NCI-H446 (cell line): Measurements from ENCODE around the gene PCDHGB4.
"Not testable (repeated sequence)": the region's sequence is repeated elsewhere in the genome, so short reads cannot be mapped to it uniquely, and the experiment has no call there.

Experiments used
- DNase-seq, 2 experiments: peaks; one replicate each; lab custom pipeline; 2025; lab: John Stamatoyannopoulos, UW

The PCDHGB4 gene

DNA sequence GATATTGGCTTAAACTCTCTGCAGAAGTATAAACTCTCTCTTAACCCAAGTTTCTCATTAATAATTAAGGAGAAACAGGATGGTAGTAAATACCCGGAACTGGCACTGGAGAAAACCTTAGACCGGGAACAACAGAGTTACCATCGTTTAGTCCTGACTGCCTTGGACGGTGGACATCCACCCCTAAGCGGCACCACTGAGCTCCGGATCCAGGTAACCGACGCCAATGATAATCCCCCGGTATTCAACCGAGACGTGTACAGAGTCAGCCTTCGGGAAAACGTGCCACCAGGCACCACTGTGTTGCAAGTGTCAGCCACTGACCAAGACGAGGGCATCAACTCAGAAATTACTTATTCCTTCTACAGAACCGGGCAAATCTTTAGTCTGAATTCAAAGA lies 11.1 kb downstream of the PCDHGB4 start:
- DNase-seq, result no peak

DNA sequence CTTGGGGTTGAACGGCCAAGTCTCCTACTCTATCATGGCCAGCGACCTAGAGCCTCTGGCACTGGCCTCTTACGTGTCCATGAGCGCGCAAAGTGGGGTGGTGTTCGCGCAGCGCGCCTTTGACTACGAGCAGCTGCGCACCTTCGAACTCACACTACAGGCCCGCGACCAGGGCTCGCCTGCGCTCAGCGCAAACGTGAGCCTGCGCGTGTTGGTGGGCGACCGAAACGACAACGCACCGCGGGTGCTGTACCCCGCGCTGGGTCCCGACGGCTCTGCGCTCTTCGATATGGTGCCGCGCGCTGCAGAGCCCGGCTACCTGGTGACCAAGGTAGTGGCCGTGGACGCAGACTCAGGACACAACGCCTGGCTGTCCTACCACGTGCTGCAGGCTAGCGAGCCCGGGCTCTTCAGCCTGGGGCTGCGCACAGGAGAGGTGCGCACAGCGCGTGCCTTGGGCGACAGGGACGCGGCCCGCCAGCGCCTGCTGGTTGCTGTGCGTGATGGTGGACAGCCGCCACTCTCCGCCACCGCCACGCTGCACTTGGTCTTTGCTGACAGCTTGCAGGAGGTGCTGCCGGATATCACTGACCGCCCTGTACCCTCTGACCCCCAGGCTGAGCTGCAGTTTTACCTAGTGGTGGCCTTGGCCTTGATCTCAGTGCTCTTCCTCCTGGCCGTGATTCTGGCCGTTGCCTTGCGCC lies 12.2 kb downstream of the PCDHGB4 start:
- DNase-seq, result no peak

DNA sequence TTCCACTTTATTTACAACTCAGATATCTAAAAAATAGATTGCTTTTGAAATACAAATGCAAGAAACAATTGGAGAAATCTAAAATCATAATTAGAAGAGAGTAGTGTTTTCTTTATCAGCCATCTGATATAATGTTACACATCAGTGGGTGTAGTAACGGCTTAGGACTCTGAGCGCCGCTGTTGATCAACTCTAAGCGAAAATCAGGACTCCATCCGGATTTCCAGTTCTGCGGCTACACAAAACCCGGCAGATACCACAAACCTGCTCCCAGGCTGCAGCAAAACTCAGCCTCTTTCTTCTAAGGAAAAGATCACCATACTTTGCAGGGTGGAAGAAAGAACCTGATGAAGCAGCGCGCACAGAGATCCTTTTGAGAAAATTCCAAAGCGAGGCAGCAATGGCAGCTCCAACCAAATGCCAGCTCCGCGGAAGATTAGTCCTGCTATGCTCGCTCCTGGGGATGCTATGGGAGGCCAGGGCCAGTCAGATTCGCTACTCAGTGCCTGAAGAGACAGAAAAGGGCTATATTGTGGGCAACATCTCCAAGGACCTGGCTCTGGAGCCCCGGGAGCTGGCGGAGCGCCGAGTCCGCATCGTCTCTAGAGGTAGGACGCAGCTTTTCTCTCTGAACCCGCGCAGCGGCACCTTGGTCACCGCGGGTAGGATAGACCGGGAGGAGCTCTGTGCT lies 15.2 kb downstream of the PCDHGB4 start, which contains the start of gene PCDHGA9:
TSS of gene PCDHGA9 (plus strand) at position 226 of the 691 bp plus-strand sequence. CDS start at position 401, 175 bp downstream.
- no peak for DNase-seq

DNA sequence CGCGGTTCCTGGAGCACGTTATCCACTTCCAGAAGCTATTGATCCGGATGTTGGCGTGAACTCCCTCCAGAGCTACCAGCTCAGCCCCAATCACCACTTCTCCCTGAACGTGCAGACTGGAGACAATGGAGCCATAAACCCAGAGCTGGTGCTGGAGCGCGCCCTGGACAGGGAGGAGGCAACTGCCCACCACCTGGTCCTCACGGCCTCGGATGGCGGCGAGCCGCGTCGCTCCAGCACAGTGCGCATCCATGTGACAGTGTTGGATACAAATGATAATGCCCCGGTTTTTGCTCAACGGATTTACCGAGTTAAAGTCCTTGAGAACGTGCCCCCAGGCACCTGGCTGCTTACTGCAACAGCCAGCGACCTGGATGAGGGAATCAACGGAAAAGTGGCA lies 15.9 kb downstream of the PCDHGB4 start:
- no peak for DNase-seq

DNA sequence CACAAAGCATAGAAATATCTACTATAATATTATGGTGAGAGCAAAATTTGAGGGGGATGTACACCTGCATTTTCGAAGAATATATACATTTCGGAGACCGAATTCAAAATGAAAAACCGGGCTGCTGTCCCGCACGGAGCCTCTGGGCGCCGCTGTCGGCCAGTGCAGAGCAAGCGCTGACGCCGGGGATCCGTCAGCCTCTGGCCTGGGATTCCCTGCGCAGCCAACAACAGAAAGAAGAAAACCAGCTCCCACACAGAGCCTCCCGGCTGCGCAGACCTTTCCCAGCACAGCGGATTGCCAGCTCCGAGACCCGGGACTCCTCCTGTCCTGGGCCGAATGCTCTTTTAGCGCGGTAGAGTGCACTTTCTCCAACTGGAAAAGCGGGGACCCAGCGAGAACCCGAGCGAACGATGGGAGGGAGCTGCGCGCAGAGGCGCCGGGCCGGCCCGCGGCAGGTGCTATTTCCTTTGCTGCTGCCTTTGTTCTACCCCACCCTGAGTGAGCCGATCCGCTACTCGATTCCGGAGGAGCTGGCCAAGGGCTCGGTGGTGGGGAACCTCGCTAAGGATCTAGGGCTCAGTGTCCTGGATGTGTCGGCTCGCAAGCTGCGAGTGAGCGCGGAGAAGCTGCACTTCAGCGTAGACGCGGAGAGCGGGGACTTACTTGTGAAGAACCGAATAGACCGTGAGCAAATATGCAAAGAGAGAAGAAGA lies 20.4 kb downstream of the PCDHGB4 start, which contains the start of gene PCDHGB6:
TSS of gene PCDHGB6 (plus strand) at position 232 of the 716 bp plus-strand sequence. CDS start at position 414, 182 bp downstream.
- not testable (repeated sequence) for DNase-seq

DNA sequence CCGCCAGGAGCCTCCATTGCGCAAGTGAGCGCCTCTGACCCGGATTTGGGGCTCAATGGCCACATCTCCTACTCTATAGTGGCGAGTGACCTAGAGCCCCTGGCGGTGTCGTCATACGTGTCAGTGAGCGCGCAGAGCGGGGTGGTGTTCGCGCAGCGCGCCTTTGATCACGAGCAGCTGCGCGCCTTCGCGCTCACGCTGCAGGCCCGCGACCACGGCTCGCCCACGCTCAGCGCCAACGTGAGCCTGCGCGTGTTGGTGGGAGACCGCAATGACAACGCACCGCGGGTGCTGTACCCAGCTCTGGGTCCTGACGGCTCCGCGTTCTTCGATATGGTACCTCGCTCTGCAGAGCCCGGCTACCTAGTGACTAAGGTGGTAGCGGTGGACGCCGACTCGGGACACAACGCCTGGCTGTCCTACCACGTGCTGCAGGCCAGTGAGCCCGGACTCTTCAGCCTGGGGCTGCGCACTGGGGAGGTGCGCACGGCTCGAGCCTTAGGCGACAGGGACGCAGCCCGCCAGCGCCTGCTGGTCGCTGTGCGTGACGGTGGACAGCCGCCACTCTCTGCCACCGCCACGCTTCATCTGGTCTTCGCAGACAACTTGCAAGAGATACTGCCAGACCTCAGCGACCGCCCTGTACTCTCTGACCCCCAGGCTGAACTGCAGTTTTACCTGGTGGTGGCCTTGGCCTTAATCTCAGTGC lies 22.3 kb downstream of the PCDHGB4 start:
- DNase-seq, result no peak

DNA sequence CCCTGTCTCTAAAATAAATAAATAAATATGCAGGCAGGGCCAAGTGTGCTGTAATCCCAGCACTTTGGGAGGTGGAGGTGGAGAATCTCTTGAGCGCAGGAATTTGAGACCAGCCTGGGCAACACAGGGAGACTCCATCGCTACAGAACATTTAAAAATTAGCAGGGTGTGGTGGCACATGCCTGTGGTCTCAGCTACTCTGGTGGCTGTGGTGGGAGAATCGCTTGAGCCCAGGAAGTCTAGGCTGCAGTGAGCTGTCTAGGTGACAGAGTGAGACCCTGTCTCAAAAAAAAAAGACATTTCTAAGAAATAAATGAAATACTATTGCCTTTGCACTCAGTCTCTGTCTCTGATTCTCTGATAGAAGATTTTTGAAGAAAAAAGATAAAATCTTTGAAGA lies 24.1 kb downstream of the PCDHGB4 start:
- DNase-seq, result no peak

DNA sequence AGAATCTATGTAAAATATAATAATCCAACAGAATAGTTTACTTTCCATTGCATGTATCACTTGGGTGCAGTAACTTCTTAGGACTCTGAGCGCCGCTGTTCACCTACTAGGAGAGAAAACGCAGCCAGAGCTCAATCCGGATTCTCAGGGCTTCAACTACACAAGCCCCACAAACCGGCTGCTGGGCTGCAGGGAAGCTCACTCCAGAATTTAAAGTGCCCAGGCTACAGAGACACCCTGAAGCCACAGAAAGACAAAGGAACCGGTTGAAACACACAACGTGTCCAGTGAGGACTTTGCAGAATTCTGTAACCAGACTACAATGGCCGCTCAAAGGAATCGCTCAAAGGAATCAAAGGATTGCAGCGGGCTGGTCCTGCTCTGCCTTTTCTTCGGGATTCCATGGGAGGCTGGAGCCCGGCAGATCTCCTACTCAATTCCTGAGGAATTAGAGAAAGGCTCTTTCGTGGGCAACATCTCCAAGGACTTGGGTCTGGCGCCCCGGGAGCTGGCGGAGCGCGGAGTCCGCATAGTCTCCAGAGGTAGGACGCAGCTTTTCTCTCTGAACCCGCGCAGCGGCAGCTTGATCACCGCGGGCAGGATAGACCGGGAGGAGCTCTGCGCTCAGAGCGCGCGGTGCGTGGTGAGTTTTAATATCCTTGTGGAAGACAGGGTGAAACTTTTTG lies 25.5 kb downstream of the PCDHGB4 start, which contains the start of gene PCDHGA10:
TSS of gene PCDHGA10 (plus strand) at position 134 of the 686 bp plus-strand sequence. CDS start at position 323, 189 bp downstream.
- peak in 1 of 2 experiments; percentile 38 for DNase-seq

DNA sequence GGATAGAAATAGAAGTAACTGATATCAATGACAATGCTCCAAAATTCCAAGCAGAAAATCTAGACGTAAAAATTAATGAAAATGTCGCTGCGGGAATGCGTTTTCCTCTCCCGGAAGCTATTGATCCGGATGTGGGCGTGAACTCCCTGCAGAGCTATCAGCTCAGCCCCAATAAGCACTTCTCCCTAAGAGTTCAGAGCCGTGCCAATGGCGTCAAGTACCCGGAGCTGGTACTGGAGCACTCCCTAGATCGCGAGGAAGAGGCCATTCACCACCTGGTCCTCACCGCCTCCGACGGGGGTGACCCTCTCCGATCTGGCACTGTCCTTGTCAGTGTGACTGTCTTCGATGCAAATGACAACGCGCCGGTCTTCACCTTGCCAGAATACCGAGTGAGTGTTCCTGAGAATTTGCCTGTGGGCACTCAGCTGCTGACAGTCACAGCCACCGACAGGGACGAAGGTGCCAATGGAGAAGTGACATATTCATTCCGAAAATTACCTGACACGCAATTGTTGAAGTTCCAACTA lies 26.1 kb downstream of the PCDHGB4 start:
- DNase-seq, result no peak

DNA sequence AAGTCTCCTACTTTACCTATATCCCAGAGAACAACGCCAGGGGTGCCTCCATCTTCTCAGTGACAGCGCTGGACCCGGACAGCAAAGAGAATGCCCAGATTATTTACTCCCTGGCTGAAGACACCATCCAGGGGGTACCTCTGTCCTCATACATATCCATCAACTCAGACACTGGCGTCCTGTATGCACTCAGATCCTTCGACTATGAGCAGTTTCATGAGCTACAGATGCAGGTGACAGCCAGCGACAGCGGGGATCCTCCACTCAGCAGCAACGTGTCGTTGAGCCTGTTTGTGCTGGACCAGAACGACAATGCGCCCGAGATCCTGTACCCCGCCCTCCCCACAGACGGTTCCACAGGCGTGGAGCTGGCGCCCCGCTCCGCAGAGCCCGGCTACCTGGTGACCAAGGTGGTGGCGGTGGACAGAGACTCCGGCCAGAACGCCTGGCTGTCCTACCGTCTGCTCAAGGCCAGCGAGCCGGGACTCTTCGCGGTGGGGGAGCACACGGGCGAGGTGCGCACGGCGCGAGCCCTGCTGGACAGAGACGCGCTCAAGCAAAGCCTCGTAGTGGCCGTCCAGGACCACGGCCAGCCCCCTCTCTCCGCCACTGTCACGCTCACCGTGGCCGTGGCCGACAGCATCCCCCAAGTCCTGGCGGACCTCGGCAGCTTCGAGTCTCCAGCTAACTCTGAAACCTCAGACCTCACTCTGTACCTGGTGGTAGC lies 27.2 kb downstream of the PCDHGB4 start:
- DNase-seq, result not testable (repeated sequence)

DNA sequence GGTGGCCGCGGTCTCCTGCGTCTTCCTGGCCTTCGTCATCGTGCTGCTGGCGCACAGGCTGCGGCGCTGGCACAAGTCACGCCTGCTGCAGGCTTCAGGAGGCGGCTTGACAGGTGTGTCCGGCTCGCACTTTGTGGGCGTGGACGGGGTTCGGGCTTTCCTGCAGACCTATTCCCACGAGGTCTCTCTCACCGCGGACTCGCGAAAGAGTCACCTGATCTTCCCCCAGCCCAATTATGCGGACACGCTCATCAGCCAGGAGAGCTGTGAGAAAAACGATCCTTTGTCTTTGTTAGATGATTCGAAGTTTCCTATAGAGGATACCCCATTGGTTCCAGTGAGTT lies 27.7 kb downstream of the PCDHGB4 start:
- DNase-seq, result not testable (repeated sequence)

DNA sequence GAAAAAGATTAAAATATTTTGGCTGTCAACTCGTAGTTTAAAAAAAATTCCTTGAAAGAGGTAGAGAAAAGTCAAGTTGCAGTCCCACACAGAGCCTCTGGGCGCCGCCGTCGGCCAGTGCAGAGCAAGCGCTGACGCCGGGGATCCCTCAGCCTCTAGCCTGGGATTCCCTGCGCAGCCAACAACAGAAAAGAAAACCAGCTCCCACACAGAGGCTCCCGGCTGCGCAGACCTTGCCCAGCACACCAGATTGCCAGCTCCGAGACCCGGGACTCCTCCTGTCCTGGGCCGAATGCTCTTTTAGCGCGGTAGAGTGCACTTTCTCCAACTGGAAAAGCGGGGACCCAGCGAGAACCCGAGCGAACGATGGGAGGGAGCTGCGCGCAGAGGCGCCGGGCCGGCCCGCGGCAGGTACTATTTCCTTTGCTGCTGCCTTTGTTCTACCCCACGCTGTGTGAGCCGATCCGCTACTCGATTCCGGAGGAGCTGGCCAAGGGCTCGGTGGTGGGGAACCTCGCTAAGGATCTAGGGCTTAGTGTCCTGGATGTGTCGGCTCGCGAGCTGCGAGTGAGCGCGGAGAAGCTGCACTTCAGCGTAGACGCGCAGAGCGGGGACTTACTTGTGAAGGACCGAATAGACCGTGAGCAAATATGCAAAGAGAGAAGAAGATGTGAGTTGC lies 30.1 kb downstream of the PCDHGB4 start, which contains the start of gene PCDHGB7:
TSS of gene PCDHGB7 (plus strand) at position 184 of the 679 bp plus-strand sequence. CDS start at position 367, 183 bp downstream.
- peak in 1 of 2 experiments; percentile 16 for DNase-seq

DNA sequence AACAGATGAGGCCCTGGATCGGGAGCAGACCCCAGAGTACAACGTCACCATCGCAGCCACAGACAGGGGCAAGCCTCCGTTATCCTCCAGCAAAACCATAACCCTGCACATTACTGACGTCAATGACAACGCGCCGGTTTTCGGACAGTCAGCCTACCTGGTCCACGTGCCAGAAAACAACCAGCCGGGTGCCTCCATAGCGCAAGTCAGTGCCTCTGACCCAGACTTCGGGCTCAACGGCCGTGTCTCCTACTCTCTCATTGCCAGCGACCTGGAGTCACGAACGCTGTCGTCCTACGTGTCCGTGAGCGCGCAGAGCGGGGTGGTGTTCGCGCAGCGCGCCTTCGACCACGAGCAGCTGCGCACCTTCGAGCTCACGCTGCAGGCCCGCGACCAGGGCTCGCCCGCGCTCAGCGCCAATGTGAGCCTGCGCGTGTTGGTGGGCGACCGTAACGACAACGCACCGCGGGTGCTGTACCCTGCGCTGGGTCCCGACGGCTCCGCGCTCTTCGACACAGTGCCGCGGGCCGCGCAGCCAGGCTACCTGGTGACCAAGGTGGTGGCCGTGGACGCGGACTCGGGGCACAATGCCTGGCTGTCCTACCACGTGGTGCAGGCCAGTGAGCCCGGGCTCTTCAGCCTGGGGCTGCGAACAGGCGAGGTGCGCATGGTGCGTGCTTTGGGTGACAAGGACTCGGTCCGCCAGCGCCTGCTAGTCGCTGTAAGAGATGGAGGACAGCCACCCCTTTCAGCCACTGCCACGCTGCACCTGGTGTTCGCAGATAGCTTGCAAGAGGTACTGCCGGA lies 31.8 kb downstream of the PCDHGB4 start:
- no peak for DNase-seq

DNA sequence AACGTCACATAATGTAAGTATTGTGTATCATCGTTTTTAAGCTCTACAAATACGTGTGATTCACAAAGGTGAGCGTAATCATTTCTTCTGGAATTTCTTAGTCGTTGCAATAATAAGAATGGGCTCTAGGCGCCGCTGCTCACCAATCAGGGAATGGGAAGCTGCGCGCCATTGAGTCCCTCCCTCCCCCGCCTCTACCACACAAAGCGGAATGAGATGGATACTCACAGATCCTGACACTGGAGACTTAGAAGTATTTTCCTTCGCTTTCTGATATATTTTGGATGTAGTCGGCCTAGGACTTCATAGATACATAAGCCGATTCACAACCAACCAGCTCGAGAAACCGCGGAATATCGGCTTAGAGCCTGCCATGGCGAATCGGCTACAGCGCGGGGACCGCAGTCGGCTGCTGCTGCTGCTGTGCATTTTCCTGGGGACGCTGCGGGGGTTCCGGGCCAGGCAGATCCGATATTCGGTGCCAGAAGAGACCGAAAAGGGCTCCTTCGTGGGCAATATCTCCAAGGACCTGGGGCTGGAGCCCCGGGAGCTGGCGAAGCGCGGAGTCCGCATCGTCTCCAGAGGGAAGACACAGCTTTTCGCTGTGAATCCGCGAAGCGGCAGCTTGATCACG lies 33.5 kb downstream of the PCDHGB4 start, which contains the start of gene PCDHGA11:
TSS of gene PCDHGA11 (plus strand) at position 197 of the 634 bp plus-strand sequence. CDS start at position 374, 177 bp downstream.
- peak in 1 of 2 experiments; percentile 37 for DNase-seq

DNA sequence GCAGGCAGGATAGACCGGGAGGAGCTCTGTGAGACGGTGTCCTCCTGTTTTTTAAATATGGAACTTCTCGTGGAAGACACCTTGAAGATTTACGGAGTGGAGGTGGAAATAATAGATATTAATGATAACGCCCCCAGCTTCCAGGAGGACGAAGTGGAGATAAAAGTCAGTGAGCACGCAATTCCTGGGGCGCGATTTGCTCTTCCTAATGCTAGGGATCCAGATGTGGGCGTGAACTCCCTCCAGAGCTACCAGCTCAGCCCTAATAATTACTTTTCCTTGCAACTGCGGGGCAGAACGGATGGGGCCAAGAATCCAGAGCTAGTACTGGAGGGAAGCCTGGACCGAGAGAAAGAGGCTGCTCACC lies 34.0 kb downstream of the PCDHGB4 start:
- DNase-seq, result no peak

DNA sequence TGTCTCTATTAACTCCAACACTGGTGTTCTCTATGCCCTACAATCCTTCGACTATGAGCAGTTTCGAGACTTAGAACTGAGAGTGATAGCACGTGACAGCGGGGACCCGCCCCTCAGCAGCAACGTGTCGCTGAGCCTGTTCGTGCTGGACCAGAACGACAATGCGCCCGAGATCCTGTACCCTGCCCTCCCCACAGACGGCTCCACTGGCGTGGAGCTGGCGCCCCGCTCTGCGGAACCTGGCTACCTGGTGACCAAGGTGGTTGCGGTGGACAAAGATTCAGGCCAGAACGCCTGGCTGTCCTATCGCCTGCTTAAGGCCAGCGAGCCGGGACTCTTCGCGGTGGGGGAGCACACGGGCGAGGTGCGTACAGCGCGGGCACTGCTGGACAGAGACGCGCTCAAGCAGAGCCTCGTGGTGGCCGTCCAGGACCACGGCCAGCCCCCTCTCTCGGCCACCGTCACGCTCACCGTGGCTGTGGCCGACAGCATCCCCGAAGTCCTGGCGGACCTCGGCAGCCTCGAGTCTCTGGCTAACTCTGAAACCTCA lies 35.3 kb downstream of the PCDHGB4 start:
- no peak for DNase-seq

DNA sequence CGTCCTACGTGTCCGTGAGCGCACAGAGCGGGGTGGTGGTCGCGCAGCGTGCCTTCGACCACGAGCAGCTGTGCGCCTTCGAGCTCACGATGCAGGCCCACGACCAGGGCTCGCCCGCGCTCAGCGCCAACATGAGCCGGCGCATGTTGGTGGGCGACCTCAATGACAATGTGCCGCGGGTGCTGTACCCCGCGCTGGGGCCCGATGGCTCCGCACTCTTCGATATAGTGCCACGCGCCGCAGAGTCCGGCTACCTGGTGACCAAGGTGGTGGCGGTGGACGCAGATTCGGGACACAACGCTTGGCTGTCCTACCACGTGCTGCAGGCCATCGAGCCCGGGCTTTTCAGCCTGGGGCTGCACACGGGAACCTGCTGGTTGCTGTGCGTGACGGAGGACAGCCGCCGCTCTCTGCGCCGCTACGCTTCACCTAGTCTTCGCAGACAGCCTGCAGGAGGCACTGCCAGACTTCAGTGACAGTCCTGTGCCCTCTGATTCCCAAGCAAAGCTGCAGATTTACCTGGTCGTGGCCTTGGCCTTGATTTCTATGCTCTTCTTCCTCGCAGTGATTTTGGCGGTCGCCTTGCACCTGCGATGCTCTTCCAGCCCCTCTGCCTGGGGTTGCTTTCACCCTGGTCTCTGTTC lies 40.4 kb downstream of the PCDHGB4 start:
- no peak for DNase-seq
